GM21526 (cell line): ENCODE results near the gene CRMP1.

Experiments
- ATAC-seq: cut with Tn5 transposase; IDR thresholded peaks from one replicate; pipeline ENCODE4 v1.9.1; 2021; ENCODE audit warnings: moderate library complexity; ENCODE audit not compliant: unreplicated experiment, low FRiP score

CRMP1 gene

DNA sequence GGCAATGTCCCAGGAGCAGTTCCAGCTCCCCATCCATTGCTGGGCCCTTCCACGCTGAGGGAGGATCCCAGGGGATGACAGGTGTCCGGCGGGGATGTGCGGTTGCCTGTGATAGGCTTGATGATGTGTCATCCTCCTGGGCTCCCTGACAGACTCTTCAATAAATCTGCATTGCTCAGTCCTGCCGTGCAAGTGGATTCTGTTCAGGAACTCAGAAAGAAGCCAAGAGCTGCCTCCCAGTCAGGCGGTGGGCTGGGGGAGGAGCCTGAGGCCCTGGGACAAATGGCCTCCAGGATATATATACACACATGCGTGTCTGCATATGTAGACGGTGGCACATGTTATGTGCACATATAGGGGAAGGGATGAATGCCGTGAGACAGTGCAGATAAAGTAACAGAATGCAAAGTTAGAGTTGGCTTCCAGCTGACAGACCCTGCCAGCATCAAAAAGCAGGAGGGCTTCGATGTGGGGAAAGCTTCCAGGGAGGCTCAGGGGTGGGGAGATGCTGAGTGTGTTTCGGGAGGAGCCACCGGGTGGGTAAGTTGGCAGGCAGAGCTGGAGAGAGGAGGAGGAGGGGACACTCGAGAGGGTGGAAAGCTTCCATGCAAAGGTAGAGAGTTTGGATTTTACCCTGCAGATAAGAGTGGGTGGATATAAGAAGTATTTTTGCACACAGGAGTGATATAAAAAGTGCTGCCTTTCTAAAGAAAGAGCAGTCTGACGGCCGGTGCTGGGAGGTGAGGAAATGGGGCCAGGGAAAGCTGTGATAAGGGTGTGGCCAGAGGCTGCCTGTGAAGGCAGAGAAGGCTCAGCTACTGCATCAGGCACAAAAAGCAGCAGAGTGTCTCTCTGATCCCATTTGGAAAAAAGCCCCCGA is 28.5 kb upstream of the CRMP1 start:
- no peak for ATAC-seq

DNA sequence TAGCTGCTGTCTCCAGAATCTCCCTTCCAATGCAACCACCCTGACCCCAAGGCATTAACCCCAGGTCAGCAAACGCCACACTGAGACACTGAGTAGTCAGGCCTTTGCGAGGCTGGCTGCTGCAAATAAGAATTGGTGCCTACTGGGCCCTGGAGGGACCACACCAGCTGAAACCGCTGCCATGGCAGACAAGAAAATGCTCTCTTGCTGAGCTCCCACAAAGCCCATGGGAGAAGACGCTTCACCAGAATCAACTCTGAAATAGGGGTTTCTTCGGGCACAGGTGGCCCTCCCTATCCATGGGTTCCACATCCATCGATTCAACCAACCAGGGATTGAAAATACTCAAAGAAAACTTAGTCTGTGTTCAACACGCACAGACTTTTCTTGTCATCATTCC is 26.7 kb upstream of the CRMP1 start:
- ATAC-seq, result no peak

DNA sequence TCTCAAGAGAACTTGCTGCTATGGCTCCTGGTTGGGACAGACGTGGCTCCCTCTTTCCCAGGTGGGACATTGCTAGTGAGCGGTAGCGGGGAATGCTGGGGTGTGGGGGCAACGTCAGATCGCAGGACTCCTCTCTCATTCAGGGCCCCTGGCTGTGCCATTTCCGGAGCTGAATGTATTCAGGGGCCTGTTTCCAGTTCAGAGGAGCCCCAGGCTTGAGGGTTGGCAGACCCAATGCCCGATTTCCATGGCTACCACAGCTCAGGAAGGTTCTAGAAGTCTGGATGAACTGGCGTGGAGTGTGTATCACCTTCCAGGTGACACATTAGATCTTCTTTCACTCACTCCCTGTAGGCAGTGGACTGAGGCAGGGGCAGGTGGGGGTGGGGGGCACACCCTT is 26.2 kb upstream of the CRMP1 start:
- ATAC-seq, result no peak

DNA sequence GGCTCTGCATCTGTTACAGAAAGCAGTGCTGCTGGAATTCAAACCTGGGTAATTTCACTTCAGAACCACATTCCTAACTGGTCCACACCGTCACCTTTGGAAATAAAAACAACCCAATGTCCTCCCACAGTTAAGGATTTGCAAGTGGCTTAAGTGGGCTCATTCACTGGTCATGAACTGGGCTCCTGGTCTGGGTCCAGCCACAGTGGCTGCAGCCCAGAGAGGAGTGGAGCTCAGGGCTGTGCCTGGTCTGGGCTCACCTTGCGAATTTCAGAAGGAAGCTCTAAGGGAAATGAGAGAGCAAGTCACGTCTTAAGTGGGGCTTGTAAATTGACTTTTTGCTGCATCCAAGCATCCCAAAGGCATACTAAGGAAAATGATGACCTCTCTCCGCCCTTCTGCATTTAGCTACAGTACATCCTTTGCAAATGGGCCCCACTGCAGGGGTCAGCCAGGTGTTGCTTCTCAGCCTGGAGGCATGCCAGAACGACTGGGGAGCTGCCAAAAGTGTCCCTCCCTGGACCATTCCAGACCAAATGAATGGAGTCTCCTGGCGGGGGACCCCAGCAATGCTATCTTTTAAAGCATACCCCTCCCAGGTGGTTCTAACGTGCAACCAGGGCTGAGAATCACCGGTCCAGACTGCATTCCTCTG is 25.6 kb upstream of the CRMP1 start:
- no peak for ATAC-seq

DNA sequence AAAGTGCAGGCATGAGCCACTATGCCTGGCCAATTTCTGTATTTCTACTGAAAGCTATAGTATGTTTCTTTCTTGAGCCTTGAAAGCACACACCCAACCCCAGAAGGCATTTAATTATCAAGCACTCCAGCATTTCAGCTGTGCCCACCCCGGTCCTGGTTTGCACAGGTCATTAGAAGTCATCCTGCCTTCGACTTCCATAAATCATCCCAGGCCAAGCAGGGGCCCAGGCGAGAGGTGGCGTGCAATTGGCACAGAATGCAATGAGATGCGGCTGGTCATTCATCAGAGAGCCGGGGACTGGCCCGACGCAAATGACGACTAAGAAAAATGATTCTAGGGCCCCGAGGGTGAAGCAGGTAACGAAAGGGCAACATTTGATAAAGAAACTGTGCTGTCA is 24.8 kb upstream of the CRMP1 start:
- ATAC-seq, result no peak

DNA sequence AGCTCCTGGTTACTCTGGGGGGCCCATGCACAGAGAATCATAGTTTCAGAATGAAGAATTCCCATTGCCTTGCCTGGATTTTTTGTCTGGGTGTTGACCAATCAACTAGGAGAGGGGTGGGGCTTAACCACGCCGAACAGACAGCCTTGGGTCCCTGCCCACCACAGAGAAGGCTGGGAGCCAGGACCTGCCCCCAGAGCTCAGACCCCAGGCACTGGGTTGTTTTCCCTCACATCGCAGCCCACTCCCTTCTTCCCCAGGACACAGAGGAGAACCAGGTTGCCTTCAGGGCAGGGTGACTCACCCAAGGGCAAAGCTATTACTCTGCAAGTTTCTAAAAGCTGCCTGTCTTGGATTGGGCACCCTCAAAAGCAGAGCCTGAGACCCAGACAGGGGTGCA is 23.3 kb upstream of the CRMP1 start:
- ATAC-seq, result no peak

DNA sequence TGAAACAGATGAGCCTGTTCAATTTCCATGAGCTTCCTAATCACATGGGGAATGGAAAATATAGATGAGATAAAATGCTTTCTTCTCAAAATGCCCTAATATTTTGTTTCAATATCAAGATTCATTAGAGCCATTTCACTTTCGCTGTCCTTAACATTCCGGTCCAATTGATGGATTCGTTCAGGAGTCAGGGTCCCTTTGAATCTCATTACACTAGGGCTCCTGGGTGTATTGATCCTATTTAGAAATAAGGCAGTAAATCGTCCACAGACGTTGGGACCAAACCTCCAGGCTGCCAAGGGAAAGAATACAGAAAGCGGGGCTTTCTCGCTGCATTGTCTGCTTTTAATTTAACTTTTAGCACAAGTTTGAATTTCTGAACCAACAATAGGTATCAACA is 20.6 kb upstream of the CRMP1 start:
- ATAC-seq, result no peak

DNA sequence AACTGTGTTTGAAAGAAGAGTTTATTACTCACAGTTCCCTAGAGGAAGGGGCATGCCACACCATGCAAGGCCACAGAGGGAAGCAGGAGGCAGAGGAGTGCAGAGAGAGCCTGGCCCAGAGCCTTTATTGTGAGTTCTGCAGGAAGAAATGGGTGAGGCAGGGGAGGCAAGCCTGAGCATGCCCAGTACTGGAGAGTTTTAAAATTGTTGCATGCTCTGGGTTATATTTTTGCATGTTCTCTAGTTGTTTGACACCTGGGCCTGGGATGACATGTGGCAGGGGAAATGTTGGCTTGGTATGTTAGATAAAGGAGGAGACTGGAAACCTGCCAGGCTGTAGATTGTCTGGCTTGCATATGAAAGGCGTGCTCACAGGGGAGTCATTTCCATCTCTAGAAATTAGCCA is 19.7 kb upstream of the CRMP1 start:
- ATAC-seq, result no peak

DNA sequence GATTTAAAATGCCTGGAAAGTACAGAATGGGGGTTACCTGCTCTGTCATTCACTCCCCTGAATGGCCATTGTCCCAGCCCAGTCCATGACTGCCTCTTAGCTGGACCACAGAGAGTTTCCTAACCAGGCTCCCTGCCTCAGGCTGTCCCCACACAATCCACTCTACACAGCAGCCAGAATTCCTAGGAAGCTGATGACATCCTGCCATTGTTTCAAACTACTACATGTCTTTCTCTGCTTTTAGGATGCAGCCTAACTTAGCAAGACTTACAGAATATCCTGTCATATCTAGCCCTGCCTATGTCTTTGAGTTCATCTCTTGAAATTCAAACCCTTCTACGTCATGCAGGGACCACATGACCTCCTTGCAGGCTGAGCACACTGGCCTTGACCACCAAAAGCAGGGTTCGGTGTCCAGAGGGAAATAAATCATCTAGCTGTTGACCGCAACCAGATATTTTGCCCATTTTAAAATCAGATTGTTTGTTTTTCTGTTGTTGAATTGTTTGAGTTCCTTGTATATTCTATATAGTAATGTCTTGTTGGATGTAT is 16.1 kb upstream of the CRMP1 start:
- no peak for ATAC-seq

DNA sequence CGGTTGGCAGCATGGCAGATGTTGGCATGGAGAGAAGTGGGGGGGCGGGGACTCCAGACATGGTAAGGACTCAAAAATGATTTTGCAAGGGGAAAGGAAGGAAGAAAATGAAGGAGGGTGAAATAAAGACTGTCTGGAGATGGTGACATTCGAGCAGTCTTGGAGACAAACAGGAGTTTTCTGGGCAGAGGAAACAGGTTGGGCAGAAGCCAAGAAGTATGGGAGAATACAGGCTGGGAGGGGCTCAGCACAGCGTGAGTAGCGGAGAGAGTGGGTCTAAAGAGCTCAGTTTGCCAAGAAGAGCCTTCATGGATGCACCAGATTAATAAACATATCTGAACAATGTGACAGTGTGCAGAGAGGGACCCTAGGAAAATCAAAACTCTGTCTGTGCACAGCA is 13.3 kb upstream of the CRMP1 start:
- no peak for ATAC-seq

DNA sequence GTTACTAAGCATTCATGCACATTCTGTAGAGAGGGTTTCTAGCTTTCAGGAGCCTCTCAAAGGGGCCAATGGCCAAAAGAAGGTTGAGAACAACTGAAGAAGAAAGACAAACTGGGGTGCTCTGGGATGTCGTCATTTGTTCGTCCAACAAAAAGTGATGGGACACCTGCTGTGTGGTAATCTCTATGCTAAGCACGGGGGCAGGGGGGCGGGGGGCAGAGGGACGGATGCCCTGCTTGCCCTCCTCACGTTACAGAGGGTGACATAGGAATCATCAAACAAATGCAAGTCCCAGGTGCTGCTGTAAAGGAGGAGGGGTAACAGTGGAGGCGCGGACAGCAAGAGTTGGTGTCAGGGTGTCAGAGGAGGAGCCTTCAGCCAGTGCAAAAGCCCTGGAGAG is 12.8 kb upstream of the CRMP1 start:
- ATAC-seq, result no peak

DNA sequence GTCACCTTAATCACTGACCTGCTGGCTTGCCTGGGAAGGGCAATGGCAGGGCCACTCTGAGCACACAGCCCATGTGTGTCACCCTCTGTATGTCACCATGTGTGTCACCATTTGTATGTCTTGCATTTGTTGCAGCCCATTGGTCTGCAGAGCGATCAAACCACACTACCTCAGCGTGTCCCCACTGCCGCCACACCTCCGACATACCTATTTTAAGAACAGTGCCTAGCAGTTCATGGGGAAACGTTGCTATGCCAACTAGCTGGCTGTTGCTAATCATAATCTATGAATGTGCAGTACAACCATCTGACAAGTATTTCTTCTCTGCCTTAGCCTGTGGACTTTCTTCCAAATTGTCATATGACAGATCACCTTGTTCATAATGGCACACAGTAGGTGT is 8.0 kb upstream of the CRMP1 start:
- ATAC-seq, result no peak

DNA sequence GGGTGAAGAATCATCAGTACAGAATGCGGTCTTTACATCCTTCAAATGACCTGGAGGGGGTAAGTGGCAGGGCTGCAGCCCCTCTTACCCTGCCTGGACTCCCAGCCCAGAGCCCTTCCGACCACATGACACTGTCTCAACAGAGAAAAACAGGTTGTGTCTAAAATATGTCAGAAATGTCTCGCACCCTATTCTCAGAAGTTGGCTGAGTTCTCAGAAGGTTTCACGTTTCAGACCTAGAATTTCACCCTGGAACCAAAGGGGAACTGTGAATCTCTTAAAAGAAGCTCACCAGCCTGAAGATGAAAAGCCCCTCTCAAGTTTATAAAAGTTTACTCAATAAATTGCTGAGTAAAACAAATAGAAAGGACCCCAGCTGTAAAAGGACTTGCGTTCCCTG is 7.0 kb upstream of the CRMP1 start:
- no peak for ATAC-seq

DNA sequence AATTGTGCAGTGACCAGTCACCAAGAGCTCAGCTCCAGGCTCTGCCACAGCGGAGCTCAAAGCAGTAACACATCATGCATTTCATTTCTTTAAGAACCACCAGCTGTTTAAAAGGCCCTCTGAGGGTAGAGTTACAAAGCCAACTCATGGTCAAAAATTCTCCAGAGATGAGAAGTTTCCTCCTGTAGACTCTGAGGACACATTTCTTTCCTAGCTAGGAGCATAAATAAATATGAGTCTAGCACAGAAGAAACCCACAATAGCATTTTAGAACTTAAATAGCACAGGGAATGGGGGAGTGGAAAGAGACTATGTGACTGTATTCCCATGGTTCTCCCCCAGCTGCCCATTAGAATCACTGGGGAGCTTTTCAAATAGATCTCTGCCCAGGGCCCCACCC is 6.5 kb upstream of the CRMP1 start:
- ATAC-seq, result no peak

DNA sequence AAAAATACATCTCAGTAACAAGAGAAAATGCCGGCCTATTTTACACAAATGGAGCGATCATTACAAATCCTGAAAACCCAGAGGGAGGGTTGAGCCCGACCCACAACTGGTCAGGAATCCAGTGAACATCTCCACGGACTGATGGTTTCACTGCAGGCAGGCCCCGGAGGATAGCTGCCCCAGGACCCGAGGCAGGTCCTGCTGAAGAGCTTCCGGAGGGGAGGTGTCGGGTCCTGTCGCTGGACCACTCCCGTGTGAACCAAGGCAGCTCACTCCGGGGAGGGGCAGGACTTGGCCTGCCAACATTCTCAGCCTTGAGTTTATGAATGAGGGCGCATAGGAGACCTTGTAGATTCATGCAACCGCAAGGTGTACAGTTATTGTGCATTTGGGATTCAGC is 4.8 kb upstream of the CRMP1 start:
- no peak for ATAC-seq

DNA sequence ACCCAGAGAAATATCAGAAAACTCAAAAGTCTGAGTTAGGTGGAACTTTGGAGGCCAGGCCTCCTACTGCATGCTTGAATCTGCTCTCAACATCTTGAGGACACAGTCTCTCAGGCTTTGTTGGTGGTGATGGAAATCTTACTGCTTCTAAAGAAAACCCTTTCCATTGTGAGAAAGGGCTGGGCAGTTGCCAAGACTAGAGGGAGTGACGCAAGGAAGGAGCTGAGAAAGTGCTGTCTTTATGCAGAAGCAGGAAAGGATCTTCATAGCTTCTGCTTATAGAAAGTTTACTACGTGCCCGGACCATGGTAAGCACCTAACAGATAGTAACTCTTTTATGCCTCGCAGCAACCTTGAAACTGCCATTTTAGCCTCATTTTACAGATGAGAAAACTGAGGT is 2.4 kb upstream of the CRMP1 start:
- ATAC-seq, result no peak

DNA sequence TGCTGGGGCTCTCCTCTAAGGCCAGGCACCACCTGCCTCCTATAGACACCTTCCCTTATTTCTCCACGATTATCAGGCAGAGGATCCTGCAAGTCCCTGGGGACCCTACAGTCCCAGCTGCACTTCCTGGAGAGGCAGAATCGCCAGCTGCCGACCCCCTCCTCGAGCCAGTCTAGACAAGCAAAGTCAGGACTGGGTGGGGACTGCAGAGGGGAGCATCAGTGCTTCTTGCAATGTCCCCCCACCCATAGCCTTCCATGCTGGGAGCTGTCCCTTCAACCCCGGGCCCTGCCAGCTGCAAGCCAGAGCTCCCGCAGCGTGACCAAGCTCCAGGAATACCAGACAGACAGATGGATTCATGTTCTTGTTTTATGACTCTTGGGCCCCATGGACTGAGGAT is 1.4 kb upstream of the CRMP1 start:
- no peak for ATAC-seq

DNA sequence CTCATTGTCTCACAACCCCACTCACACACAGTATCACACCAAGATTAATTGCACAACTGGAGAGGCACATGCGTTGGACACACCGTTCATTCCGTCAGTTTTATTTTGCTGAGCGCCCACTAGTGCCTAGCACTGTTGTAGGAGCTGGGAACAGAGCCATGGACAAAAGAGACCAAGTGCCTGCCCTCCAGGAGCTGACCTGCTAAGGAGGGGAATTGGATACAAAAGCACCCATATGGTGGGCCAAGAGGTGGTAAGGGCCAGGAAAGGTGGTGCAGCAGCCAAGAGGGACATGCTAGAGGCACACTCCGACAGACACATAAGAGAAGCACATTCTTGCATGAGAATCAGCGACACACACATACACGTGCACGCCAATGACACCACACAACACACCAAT is 705 bp upstream of the CRMP1 start:
- no peak for ATAC-seq

DNA sequence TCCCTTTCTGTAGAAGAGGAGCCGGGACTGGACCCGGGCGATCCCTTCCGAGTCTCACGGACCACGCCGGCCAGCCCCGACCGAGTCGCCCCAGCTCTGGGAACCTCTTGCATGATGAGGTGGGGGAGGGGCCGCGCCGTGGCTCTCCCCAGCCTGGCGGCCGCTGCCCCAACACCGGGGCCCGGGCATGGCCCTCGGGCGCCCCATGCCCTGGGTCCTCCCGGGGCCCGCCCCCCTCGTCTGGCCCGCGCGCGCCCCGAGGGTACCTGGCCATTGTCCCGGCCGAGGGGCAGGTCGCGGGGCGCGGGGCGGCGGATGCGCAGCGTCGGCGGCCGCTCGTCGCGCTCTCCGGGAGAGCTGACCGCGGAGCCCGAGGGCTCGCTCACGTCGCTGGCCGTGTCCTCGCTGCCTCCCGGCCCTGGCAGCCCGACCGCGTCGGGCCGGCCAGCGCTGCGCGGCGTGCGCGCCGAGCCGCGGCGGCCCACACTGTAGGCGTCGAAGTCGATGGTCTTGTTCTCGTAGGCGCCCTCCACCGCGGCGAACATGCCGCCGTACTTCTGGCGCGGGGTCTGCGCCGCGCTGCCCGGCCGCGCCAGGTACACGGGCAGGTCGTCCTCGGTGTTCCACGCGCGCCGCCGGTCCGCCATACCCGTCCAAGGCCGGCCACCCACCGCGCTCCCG is 423 bp downstream of the CRMP1 start:
- ATAC-seq, result no peak

DNA sequence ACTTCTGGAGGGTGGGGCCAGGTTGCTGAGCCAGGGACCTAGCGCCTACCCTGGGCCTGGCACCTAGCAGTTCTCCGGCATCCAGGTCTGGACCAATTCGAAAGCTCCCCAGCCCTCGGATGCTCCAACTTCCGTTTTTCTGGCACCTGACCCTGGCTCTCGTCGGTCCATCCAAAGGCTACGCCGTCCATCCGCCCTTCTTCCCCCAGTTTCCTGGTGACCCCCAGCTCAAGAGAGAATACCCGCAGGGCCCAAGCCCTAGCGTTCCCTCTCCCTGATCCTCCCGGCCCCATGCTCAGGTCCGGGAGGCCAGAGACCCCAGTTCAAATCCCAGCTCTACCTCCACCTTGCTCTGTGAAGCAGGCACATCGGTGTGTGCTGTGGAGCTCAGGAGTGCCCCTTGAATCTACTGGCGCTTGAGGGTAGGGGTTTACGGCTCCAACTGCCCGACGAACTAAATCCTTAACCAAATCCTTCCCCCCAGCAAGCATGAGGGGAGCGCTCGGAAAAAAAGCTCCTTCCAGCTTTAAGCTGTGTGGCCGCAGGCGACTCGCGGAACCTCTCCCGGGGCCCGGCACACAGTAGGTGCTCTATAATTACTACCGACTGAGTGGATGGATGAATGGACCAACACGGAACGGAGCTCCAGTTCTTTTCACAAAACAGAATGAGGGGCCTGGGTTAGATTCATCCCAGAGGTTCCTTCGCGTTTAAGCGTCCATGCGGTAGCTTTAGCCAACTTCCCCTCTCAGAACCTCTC is 1.1 kb downstream of the CRMP1 start:
- no peak for ATAC-seq
